SHP77 (cell line): ENCODE data around the gene ACKR2.
"Not testable (repeated sequence)": the region's sequence is repeated elsewhere in the genome, so short reads cannot be mapped to it uniquely, and the experiment has no call there.

Experiments
- DNase-seq, 2 experiments: peaks; one replicate each; lab custom pipeline; 2025; lab: John Stamatoyannopoulos, UW

ACKR2 gene

GRCh38 chr3:42855547-42856380, 46.5 kb downstream of the ACKR2 start:
- DNase-seq: no peak

DNA sequence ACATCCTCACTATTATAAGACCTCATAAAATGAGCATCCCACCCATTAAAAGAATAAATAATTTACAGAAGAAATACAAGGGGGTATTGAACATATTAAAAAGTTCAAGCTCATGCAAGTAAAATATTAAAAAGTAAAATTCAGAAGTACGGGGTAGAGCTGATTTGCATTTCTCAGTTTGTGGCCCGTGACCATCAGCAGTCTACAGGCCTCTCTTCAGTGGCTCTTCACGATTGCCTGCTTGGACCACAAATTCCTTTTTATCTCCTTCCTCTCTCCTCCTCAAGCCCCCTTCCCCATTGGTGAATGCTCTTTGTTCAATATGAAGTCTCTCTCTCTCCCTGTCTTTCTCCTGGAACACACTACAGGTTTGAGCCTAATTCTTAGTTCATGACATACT, 47.3 kb downstream of the ACKR2 start:
- no peak for DNase-seq

DNA sequence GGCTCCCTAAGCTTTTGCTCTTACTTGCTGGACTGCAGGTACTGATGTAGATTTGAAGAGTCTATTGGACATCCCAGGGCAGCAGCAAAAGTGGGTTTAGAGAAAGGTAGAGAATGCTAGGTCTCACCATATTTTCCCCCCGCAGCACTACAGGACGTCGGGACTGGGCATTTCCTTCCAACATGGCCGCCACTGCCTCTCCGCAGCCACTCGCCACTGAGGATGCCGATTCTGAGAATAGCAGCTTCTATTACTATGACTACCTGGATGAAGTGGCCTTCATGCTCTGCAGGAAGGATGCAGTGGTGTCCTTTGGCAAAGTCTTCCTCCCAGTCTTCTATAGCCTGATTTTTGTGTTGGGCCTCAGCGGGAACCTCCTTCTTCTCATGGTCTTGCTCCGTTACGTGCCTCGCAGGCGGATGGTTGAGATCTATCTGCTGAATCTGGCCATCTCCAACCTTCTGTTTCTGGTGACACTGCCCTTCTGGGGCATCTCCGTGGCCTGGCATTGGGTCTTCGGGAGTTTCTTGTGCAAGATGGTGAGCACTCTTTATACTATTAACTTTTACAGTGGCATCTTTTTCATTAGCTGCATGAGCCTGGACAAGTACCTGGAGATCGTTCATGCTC, 55.2 kb downstream of the ACKR2 start:
- DNase-seq: no peak

DNA sequence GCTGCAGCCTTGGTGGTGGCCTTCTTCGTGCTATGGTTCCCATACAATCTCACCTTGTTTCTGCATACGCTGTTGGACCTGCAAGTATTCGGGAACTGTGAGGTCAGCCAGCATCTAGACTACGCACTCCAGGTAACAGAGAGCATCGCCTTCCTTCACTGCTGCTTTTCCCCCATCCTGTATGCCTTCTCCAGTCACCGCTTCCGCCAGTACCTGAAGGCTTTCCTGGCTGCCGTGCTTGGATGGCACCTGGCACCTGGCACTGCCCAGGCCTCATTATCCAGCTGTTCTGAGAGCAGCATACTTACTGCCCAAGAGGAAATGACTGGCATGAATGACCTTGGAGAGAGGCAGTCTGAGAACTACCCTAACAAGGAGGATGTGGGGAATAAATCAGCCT, 56.0 kb downstream of the ACKR2 start:
- no peak for DNase-seq

DNA sequence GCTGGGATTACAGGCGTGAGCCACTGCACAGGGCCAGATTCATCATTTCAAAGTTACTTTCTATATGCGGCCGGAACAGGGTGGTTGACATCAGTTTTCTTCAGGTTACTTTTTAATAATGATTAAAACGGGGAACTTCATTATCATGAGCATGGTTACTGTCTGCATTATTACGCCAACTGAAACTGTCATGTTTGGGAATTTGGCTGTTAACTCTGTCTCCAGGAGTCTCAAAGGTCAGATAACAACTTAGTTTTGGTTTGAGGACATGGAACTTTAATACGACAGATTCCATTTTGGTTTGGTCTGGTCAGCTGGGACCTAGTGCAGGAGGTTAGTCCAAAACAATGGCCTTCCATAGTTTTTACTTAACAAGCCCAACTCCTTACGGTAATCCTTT, 57.9 kb downstream of the ACKR2 start:
- DNase-seq: no peak

DNA sequence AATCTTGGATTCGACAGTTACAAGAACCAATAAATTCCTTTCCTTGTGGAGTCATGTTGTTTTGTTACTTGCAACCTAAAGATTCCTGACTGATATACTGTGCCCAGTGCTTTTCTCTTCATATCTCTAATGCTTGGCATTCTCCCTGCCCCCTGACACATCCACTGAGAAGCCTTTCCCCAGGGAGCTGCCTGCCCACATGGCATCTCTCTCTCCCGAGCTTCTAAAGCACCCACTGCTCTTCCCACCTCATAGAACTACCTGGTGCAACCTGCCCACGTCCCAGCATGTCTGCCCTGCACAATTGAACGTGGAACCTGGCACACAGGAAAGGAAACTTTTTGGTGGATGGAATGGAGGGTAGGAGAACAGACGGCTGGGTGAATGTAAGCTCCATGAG, 59.6 kb downstream of the ACKR2 start:
- no peak for DNase-seq

- no peak for DNase-seq
These were observed 62.4 kb downstream of the ACKR2 start for GRCh38 chr3:42871592-42872196.

GRCh38 chr3:42872718-42873117, 63.5 kb downstream of the ACKR2 start:
- no peak for DNase-seq

- DNase-seq: no peak
These were observed 64.2 kb downstream of the ACKR2 start for GRCh38 chr3:42873221-42873982.

DNA sequence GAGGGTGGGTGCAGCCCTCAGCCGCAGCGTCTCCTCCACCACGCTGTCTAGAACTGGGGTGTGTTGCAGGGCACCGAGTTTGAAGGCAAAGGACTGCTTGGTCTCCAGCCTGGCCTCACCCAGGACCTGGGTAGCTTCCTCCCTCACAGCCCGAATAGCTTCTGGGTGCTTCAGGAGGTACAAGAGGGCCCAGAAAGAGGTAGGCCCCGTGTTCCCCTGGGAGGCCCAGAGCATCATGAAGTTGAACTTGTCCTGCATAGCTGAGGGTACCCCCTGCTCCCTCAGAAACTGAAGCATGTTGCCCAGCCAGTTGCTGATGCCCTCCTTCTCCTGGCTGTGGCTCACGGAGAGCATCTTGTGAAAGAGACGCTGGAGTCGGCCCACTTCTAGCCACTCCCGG, 65.5 kb downstream of the ACKR2 start:
- no peak for DNase-seq

GRCh38 chr3:42875325-42876151, 66.3 kb downstream of the ACKR2 start, which contains the start of gene CYP8B1:
Gene CYP8B1, minus strand, starts transcription at chr3:42875879. Its CDS starts 63 bp downstream, at chr3:42875816.
- no peak for DNase-seq

- no peak for DNase-seq
These were observed 67.2 kb downstream of the ACKR2 start for GRCh38 chr3:42876401-42876800.

GRCh38 chr3:42876940-42877720, 67.9 kb downstream of the ACKR2 start:
- DNase-seq: no peak

DNA sequence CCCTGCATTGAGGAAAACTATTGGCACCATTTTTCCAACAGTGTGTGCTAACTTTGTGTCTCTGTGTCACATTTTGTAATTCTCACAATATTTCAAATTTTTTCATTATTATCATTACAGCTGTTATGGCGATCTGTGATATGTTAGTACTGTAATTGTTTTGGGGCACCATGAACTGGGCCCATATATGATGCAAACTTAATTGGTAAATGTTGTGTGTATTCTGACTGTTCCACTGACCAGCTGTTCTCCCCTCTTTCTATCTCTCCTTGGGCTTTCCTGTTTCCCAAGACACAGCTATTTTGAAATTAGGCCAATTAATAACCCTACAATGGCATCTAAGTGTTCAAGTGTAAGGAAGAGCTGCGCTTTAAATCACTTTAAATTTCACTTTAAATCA, 68.6 kb downstream of the ACKR2 start:
- DNase-seq: no peak

GRCh38 chr3:42880183-42880582, 70.9 kb downstream of the ACKR2 start:
- DNase-seq: no peak

- DNase-seq: peak; percentile 73 to 86
These were observed 71.6 kb downstream of the ACKR2 start for GRCh38 chr3:42880601-42881451.

GRCh38 chr3:42883251-42883930, 74.1 kb downstream of the ACKR2 start:
- not testable (repeated sequence) for DNase-seq

DNA sequence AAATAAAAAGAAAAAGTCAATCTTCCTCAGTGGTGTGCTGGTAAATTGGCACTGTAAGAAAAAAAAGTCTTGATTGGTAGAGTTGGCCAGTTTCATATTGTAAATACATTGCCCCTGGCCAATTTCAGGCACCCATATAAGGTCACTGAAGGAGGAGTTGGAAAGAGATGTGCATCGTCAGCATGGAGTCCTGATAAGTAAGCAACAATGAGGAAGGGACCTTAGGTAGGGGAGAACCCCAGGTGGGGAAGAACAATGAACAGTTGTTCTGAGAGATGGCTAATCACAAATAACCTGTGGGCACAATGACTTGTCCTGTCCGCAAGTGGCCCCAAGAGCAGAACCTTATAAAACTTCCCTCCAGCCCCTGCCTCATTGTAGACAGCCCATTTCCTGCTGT, 75.1 kb downstream of the ACKR2 start:
- DNase-seq: no peak

DNA sequence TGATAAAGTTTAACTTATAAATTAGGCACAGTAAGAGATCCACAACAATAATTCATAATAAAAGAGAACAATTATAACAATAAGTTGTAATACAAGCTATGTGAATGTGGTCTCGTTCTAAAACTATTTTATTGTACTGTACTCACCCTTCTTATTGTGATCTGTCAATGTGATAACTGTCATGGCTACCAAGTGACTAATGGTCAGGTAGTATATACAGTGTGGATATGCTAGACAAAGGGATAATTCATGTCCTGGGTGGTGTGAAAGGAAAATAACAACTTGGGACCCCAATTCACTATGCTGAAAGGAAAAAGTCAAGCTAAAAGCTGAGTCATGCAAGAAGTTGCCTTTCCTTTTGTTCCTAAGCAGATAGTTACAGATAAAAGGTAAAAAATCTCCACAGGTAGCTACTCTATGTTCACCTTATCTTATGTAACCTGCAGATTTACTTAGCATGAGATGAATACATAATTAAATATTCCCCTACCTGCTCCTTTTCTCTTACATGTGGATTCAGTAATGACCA, 77.1 kb downstream of the ACKR2 start:
- DNase-seq: no peak
